Stomach (tissue), 9 donors: Measurements from ENCODE around the gene CDCA7L. TPM values are rescaled to one million over a fixed set of nuclear protein-coding genes. Genes with fewer than 3 reads are reported as not detected.
A peak's percentile ranks its signal among the peaks of the same experiment; 100 is the strongest.
"Not testable (repeated sequence)": the region's sequence is repeated elsewhere in the genome, so short reads cannot be mapped to it uniquely, and the experiment has no call there.

Experiments used
- DNase-seq, 2 donors: peaks; one replicate each; pipeline versions ENCODE4 v3.0.0 to v3.0.0-alpha.2; 2013 to 2019
- H3K27ac ChIP-seq, 5 donors: fragments of 200-600 bp in 4 of 5; sonication (generic) in 4 of 5; one replicate each; pipeline ENCODE4 v1.5.1; 2013 to 2019; ENCODE audit warnings: mild to moderate bottlenecking in 1 of 5, moderate library complexity in 1 of 5
- H3K27me3 ChIP-seq, 3 donors: fragments of 200-600 bp; sonication (generic); one replicate each; pipeline ENCODE4 v1.5.1; 2017 to 2019; ENCODE audit warnings: mixed run types in 1 of 3
- H3K36me3 ChIP-seq, 4 donors: fragments of 200-600 bp; sonication (generic); 1 replicate in 3 of 4; 2 replicates in 1 of 4; pipeline ENCODE4 v1.5.1; 2016 to 2019
- H3K4me1 ChIP-seq, 4 donors: fragments of 200-600 bp; sonication (generic); one replicate each; pipeline ENCODE4 v1.5.1; 2016 to 2019
- H3K4me3 ChIP-seq, 4 donors: fragments of 200-600 bp; sonication (generic) in 3 of 4; one replicate each; pipeline ENCODE4 v1.5.1; 2016 to 2019; ENCODE audit warnings: mild to moderate bottlenecking in 1 of 4
- H3K9me3 ChIP-seq, 4 donors: fragments of 200-600 bp; sonication (generic); one replicate each; pipeline ENCODE4 v1.5.1; 2016 to 2019
- EP300 ChIP-seq: sonication (generic); formaldehyde crosslinking; IDR thresholded peaks from one replicate; pipeline ENCODE4 v1.6.1; 2017; ENCODE audit warnings: antibody characterized with exemption
- POLR2A ChIP-seq, 4 donors: fragments of 450-650 bp; IDR thresholded peaks; one replicate each; pipeline ENCODE4 v1.6.1; 2016; ENCODE audit warnings: antibody characterized with exemption in 4 of 4, control low read depth in 2 of 4, mild to moderate bottlenecking in 1 of 4, moderate library complexity in 1 of 4
- POLR2AphosphoS5 ChIP-seq, 3 donors: sonication (generic); formaldehyde crosslinking; IDR thresholded peaks; one replicate each; pipeline ENCODE4 v1.6.1; 2016; ENCODE audit warnings: antibody characterized with exemption in 3 of 3
- WGBS, 5 donors: extraction: QIAGEN DNeasy Blood & Tissue Kit in 3 of 5; methylation state at CpG; one replicate each; pipeline versions ENCODE4 v1.1.5 to v1.1.7; 2013 to 2018; 5-methylcytosine and 5-hydroxymethylcytosine counted together
- intact Hi-C: fragments of 100-400 bp; cut with DNase I; formaldehyde crosslinking; loops from one replicate; pipeline ENCODE4 v1.15.1; 2023; ENCODE audit warnings: low total_unique reads
- polyA plus RNA-seq, 3 donors: library from polyadenylated mRNA; stranded (reverse); fragments of 200-250 nt; gene quantifications; one replicate each; pipeline ENCODE4 v1.2.3, GENCODE V29; 2013
- total RNA-seq, 5 donors: library from RNA; depleted of rRNA; stranded (reverse); fragments of >200 nt; gene quantifications; one replicate each; pipeline versions ENCODE4 v1.1.0 to v1.2.3, GENCODE V29; 2014 to 2016
- TF ChIP-seq, protein P1 (sequence below), 7 experiments: fragments of 450-650 bp in 4 of 7; fragments of 200-600 bp in 3 of 7; sonication (generic) in 3 of 7; IDR thresholded peaks; one replicate each; pipeline ENCODE4 v1.5.1; 2016 to 2019; ENCODE audit warnings: antibody characterized with exemption in 7 of 7, control low read depth in 2 of 7, mild to moderate bottlenecking in 1 of 7
- donor health status: healthy with polysubstance abuse.
- donor health status: Bipolar disorder and iron deficiency.
- donor health status: healthy.

CDCA7L gene
- total and polyA plus RNA-seq, 8 donors = 5.4 to 89.8 (median 19.1) TPM

- no peaks in the 10 kb centered on the region for H3K9me3 ChIP-seq
- H3K4me1 ChIP-seq = peaks cover 33 to 64% (median 49%) of the 10 kb centered on the region in 4 donors
- H3K27ac ChIP-seq = peak overlapping the region in 1 of 5 donors; percentile 6
- WGBS, 5 donors = 82 to 89% (median 87%) methylated on average over 3 of the region's 3 CpGs
- no peak for TF ChIP-seq EP300
- TF ChIP-seq, protein P1, sequence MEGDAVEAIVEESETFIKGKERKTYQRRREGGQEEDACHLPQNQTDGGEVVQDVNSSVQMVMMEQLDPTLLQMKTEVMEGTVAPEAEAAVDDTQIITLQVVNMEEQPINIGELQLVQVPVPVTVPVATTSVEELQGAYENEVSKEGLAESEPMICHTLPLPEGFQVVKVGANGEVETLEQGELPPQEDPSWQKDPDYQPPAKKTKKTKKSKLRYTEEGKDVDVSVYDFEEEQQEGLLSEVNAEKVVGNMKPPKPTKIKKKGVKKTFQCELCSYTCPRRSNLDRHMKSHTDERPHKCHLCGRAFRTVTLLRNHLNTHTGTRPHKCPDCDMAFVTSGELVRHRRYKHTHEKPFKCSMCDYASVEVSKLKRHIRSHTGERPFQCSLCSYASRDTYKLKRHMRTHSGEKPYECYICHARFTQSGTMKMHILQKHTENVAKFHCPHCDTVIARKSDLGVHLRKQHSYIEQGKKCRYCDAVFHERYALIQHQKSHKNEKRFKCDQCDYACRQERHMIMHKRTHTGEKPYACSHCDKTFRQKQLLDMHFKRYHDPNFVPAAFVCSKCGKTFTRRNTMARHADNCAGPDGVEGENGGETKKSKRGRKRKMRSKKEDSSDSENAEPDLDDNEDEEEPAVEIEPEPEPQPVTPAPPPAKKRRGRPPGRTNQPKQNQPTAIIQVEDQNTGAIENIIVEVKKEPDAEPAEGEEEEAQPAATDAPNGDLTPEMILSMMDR (IDR thresholded peaks at IDR 0.05) = no peak
- no peak for TF ChIP-seq POLR2A (IDR thresholded peaks at IDR 0.05)
- no peak for TF ChIP-seq POLR2AphosphoS5 (IDR thresholded peaks at IDR 0.05)
- H3K4me3 ChIP-seq = no peak overlapping the region
- intact Hi-C loops = no loop called here
- DNase-seq = no peak
- no peaks in the 10 kb centered on the region for H3K27me3 ChIP-seq
- peaks cover 0 to 6% (median 0%) of the 10 kb centered on the region in 4 donors for H3K36me3 ChIP-seq
Observed at GRCh38 chr7:21939858-21940372, 5.8 kb downstream of the CDCA7L start.

- DNase-seq = peak in 1 of 2 donors; percentile 36
- peak overlapping the region in 1 of 5 donors; percentile 6 for H3K27ac ChIP-seq
- intact Hi-C loops = no loop called here
- peaks cover 0 to 6% (median 0%) of the 10 kb centered on the region in 4 donors for H3K36me3 ChIP-seq
- TF ChIP-seq, protein P1 (IDR thresholded peaks at IDR 0.05) = no peak
- TF ChIP-seq EP300 = no peak
- TF ChIP-seq POLR2A (IDR thresholded peaks at IDR 0.05) = no peak
- no peak for TF ChIP-seq POLR2AphosphoS5 (IDR thresholded peaks at IDR 0.05)
- H3K9me3 ChIP-seq = no peaks in the 10 kb centered on the region
- H3K4me1 ChIP-seq = peaks cover 30 to 59% (median 46%) of the 10 kb centered on the region in 4 donors
- WGBS, 5 donors = 47 to 65% (median 54%) methylated on average over 4 of the region's 4 CpGs
- H3K4me3 ChIP-seq = no peak overlapping the region
- no peaks in the 10 kb centered on the region for H3K27me3 ChIP-seq
Observed at GRCh38 chr7:21939136-21939857, 6.4 kb downstream of the CDCA7L start.

- intact Hi-C loops = no loop called here
- H3K27me3 ChIP-seq = no peaks in the 10 kb centered on the region
- H3K4me3 ChIP-seq = no peak overlapping the region
- peaks cover 25 to 51% (median 41%) of the 10 kb centered on the region in 4 donors for H3K4me1 ChIP-seq
- TF ChIP-seq EP300 = no peak
- no peak for TF ChIP-seq POLR2AphosphoS5 (IDR thresholded peaks at IDR 0.05)
- no peak for TF ChIP-seq POLR2A (IDR thresholded peaks at IDR 0.05)
- TF ChIP-seq, protein P1 (IDR thresholded peaks at IDR 0.05) = no peak
- H3K9me3 ChIP-seq = no peaks in the 10 kb centered on the region
- no peak for DNase-seq
- H3K27ac ChIP-seq = peak overlapping the region in 1 of 5 donors; percentile 6
- H3K36me3 ChIP-seq = peaks cover 0 to 6% (median 0%) of the 10 kb centered on the region in 4 donors
- WGBS, 5 donors = 27 to 61% (median 44%) methylated on average over 2 of the region's 2 CpGs
Observed at GRCh38 chr7:21938463-21938862, 7.2 kb downstream of the CDCA7L start.

DNA sequence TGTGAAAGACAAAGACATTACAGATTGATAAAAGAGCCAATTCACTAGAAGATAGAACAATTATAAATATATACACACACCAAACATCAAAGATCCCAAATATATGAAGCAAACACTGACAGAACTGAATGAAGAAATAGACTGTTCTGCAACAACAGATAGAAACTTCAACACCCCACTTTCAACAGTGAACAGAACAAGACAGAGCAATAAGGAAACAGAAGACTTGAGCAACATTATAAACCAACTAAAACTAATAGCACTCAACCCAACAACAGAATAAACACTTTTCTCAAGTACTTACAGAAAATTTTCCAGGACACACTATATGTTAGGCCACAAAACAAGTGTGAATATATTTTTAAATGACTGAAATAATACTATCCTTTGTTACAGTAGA, 10.9 kb downstream of the CDCA7L start:
- Histone ChIP-seq H3K4me3 (no peak overlapping the region), H3K4me1 (peaks cover 5 to 15% (median 11%) of the 10 kb centered on the region in 4 donors), H3K36me3 (peaks cover 0 to 6% (median 0%) of the 10 kb centered on the region in 4 donors), H3K9me3 (no peaks in the 10 kb centered on the region), H3K27ac (no peak overlapping the region), H3K27me3 (no peaks in the 10 kb centered on the region)
- intact Hi-C loops = no loop called here
- no peak for TF ChIP-seq EP300
- TF ChIP-seq, protein P1 (IDR thresholded peaks at IDR 0.05) = no peak
- TF ChIP-seq POLR2AphosphoS5 (IDR thresholded peaks at IDR 0.05) = no peak
- TF ChIP-seq POLR2A (IDR thresholded peaks at IDR 0.05) = no peak
- DNase-seq = no peak

- H3K27ac ChIP-seq, H3K4me1 ChIP-seq, intact Hi-C loops, H3K4me3 ChIP-seq, H3K9me3 ChIP-seq, H3K27me3 ChIP-seq, H3K36me3 ChIP-seq, DNase-seq: not testable (repeated sequence)
- WGBS, 5 donors = 85 to 91% (median 90%) methylated on average over 3 of the region's 3 CpGs
Observed at GRCh38 chr7:21933293-21933692, 12.4 kb downstream of the CDCA7L start.
